Activated naive CD8-positive, alpha-beta T cell treated with anti-CD3 and anti-CD28 coated beads, Interleukin-2, amount 50 U/mL, for 16 hours (primary cell): Measurements from ENCODE around the gene SLC6A17.

Experiments used
- DNase-seq: peaks from one replicate; pipeline ENCODE4 v3.0.0-alpha.2; 2020; ENCODE audit warnings: low read depth, low spot score

SLC6A17 gene

GRCh38 chr1:110135246-110135645 is 15.0 kb upstream of the SLC6A17 start:
- no peak for DNase-seq

- no peak for DNase-seq
These were observed 14.6 kb upstream of the SLC6A17 start for GRCh38 chr1:110135666-110136065.

GRCh38 chr1:110136911-110137310 is 13.4 kb upstream of the SLC6A17 start:
- DNase-seq = no peak

DNA sequence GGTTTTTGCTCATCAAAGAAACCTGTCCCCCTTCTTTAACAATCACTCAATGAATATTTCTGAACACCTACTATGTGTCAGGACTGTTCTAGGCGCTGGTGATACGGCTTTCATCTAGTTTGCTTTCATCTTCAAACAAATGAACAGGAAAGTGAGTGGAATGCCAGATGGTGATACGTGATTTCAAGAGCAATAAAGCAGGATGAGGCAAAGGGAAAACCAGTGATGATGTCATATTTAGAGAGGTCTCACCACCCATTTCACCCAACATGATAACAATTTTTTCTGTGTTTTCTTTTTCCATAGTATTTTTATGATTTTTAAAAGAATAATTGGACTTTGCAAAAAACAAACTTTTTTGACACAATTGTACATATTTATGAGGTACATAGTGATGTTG is 11.3 kb upstream of the SLC6A17 start:
- DNase-seq = no peak

GRCh38 chr1:110144366-110144765 is 5.9 kb upstream of the SLC6A17 start:
- no peak for DNase-seq

GRCh38 chr1:110148961-110149360 is 1.3 kb upstream of the SLC6A17 start:
- DNase-seq = no peak

DNA sequence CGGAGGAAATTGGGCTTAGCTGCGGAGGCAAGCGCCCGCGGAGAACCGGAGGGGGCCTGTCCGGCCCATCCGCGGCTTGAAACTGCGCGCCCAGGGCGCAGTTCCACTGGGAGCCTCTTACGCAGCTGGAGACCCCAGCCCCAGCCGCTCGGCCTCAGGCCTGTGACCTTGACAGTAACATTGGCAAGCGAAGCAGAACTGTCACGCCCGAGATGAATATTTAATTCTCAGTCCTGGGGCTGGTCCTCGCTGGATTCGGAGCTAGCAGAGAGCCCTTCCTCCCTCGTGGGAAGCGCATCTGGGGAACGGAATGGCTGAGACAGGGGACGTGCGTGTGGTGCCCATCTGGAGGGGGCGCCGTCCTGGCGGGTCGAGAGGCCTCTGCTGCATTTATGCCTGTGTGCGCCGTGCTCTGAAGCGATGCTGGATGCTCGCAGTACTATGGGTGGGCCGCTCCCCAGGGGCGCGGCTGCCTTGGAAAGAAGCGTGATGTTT is 928 bp downstream of the SLC6A17 start:
- DNase-seq = no peak

DNA sequence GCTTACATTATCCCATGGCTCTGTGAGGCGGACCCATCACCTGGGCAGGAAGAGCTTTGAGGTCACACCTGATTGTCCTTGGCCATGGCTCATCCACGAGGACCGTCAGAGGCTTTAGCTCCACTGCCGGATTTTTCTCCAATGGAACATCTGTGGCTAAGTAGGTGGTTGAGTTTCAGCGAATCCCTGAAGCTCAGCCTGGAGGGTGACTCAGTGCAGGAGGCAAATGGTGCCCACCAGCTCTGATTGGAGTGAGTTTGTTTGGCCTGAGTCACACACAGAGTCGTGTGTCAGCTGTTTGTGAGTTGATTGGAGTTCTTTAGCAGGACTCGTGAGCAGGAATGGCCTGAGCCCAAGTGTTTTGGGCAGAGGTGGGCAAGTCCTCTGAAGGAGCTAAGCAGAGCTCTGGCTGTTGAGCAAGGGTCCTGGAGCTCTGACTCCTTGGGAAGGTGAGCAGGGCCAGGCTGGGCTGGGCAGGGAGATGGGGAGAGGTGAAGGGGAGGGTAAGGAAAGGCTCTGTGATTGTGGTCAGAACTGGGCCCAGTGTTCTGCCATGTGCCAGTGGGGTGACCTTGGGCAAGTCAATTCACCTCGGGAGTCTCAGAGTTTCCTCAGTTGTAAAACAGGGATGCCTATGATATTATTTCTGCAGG is 2.0 kb downstream of the SLC6A17 start:
- DNase-seq = no peak

- DNase-seq = no peak
These were observed 3.2 kb downstream of the SLC6A17 start for GRCh38 chr1:110153407-110153950.

GRCh38 chr1:110155878-110156522 is 5.7 kb downstream of the SLC6A17 start:
- no peak for DNase-seq

DNA sequence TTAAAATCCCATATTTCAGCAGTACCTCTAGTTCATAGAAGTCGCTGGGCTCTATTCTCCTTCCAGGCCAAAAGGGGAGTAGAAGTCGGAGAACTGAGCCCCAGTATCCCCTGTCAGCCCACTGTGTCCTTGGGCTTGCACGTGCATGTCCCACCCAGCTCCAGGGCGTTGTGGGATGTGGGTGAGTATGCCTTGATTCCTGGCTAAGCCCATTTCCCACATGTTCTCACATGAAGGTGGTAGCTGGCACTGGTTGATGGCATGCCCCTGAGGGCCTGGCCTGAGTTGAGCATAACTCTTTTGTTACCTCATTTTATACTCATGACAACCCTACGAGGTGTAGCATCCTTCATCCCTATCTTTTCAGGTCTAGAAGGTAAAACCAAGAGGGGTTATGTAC is 8.0 kb downstream of the SLC6A17 start:
- no peak for DNase-seq

- no peak for DNase-seq
These were observed 8.9 kb downstream of the SLC6A17 start for GRCh38 chr1:110159168-110159567.

- DNase-seq = no peak
These were observed 10.3 kb downstream of the SLC6A17 start for GRCh38 chr1:110160538-110161100.

DNA sequence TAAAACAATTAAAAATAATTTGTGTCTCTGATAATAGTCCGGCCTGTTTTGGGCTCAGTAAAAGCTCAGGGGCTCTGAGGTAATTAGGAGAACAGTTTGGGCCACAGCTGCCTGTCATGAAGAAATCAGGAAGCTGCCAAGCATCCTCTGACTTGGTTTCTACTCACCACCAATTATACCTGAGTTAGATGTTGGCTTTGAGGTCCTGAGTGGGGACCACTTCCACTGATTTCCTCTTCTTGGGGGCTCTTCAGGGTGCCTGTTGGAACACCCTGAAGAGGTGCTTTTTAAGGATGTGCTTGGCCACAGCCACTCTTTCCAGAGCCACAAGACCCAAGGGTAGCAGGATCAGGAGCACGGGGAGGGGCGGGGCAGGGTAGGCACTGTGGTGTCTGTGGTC is 10.9 kb downstream of the SLC6A17 start:
- no peak for DNase-seq

DNA sequence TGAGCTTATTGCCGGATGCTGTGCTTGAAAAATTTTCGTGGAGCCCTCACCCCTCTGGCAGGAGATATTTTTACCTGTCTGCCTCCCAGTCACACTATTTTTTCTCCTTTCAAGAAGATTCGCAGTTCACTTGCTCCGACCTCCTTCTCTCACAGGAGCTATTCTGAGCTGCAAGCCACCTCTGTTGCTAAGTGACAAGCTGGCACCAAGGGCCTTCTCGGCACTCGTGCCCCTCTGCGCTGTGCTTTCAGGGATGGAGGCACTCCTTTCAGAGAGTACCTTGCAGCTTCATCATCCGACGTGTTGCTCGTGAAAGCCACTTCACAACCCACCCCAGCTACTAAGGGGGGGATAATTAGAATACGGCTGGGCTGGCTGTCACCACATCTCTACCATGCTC is 11.6 kb downstream of the SLC6A17 start:
- DNase-seq = no peak

- DNase-seq = no peak
These were observed 13.3 kb downstream of the SLC6A17 start for GRCh38 chr1:110163591-110163990.

- DNase-seq = no peak
These were observed 14.5 kb downstream of the SLC6A17 start for GRCh38 chr1:110164725-110165350.

- no peak for DNase-seq
These were observed 15.5 kb downstream of the SLC6A17 start for GRCh38 chr1:110165761-110166231.

DNA sequence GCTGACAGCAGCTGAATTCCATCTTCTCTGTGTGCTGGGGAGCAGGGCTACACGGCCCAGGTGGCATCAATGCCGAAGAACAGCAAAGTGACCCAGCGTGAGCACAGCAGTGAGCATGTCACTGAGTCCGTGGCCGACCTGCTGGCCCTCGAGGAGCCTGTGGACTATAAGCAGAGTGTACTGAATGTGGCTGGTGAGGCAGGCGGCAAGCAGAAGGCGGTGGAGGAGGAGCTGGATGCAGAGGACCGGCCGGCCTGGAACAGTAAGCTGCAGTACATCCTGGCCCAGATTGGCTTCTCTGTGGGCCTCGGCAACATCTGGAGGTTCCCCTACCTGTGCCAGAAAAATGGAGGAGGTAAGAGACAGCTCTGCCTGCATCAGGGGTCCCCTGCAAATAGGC is 16.6 kb downstream of the SLC6A17 start:
- no peak for DNase-seq

DNA sequence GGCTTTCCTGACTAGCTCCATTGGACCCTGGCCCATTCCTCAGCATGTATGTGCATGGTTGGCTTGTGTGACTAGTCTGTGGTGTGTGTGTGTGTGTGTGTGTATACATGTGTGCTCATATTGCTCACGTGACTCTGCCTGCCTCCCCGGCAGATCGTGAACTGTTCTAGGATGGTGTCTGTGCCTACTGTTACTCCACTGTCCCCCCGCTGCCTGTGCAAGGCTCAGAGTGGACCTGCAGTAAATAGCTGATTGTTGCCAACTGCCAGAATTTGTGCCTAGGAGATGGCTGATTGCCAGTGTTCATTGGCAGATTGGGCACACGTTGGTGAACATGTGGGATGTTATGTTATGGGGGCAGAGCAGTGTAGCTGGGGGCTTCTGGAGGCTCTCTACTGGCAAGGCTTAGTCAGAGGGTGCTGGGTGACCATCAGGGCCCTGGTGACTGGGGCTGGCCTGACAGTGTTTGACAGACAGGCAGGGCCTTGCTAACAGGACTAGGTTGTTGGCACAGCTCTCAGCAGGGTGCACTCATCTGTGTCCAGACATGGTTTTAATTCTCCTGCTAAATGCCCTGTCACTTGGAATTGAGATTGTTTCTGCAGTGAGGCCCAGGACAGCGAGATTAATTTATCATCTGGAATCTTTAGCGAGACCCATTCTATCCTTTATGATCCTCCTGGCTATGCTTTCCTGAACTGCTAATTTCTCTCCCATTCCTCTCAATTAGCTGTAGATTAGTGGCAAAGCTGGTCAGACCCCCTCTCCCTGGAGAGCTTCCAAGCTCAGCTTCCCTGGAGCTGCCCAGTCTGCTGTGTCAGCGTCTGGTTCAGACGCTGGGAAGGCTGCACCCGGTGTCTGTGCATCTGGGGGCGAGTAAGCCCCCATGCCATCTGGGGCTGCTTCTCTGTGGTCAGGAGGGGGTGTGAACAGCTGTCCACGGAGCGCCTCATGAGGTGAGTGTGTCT is 20.8 kb downstream of the SLC6A17 start:
- DNase-seq = no peak

- DNase-seq = no peak
These were observed 21.7 kb downstream of the SLC6A17 start for GRCh38 chr1:110172001-110172400.
